Kidney epithelial cell (primary cell): ENCODE results near the gene HSPB1. TPM values are rescaled to one million over a fixed set of nuclear protein-coding genes. Genes with fewer than 3 reads are reported as not detected.

Source experiments
- DNase-seq: peaks from one replicate; pipeline ENCODE4 v3.0.0-alpha.2; 2010; ENCODE audit warnings: low read depth
- H3K27me3 ChIP-seq: 2 replicates; pipeline ENCODE4 v1.6.0; 2011; ENCODE audit warnings: low read length; ENCODE audit not compliant: control insufficient read depth, insufficient read depth
- H3K36me3 ChIP-seq: 2 replicates; pipeline ENCODE4 v1.5.1; 2011; ENCODE audit warnings: low read length; ENCODE audit not compliant: control insufficient read depth, insufficient read depth
- H3K4me3 ChIP-seq: 2 replicates; pipeline ENCODE4 v1.5.1; 2011; ENCODE audit warnings: low read depth, mild to moderate bottlenecking, control low read depth, low read length
- total RNA-seq: library from RNA; depleted of rRNA; stranded (reverse); fragments of >200 nt; gene quantifications from 2 replicates; pipeline ENCODE4 v1.2.3, GENCODE V29; 2015
- TF ChIP-seq, protein P1 (sequence below): IDR thresholded peaks from 2 replicates; pipeline ENCODE4 v1.5.1; 2011; ENCODE audit warnings: mild to moderate bottlenecking, moderate library complexity, low read length, control low read depth, inconsistent platforms; ENCODE audit not compliant: insufficient read depth, poor library complexity, severe bottlenecking

The HSPB1 gene
- total RNA-seq, 1 donor from 2014 or later = 138 TPM

DNA sequence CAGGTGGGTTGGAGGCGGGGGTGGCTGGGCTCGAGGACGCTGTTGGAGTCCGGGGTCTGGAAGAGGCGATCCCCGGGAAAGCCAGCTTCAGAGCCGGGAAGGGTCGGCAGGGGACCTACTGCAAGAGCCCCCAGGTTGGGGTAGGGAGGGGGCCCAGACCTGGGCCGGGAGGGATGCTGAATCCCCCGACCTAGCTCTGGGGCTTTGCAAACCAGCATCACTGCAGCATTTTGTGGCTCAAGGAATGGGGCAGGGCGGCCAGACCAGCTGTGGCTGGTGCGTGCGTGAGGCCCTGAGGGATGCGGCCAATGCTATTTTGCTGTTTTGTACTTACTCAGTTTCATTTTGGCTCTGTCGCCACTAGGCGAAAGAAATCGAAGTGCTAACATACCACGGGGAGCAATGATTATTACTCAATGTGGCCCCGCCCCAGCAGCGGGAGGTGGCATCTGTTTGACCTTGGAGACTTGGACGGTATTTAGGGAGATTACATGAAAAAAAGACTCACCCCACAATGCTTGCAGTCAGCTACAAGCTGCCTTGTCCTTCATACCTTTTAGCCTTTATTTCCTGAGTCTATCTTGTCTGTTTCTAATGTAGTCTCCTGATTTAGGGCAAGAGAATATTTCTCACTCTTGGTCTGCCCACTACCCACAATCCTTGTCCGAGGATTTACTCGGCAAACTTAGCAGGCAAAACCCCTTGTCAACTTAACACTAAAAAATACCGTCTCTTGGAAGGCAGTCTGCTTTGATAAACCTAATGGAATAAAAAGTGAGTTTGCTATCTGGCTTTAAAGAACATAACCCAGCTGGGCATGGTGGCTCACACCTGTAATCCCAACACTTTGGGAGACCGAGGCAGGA lies 16.2 kb downstream of the HSPB1 start:
- no peak for DNase-seq
- Histone ChIP-seq H3K36me3 (no peaks in the 10 kb centered on the region), H3K4me3 (peak overlapping the region; percentile 61), H3K27me3 (no peaks in the 10 kb centered on the region)
- TF ChIP-seq, protein P1, sequence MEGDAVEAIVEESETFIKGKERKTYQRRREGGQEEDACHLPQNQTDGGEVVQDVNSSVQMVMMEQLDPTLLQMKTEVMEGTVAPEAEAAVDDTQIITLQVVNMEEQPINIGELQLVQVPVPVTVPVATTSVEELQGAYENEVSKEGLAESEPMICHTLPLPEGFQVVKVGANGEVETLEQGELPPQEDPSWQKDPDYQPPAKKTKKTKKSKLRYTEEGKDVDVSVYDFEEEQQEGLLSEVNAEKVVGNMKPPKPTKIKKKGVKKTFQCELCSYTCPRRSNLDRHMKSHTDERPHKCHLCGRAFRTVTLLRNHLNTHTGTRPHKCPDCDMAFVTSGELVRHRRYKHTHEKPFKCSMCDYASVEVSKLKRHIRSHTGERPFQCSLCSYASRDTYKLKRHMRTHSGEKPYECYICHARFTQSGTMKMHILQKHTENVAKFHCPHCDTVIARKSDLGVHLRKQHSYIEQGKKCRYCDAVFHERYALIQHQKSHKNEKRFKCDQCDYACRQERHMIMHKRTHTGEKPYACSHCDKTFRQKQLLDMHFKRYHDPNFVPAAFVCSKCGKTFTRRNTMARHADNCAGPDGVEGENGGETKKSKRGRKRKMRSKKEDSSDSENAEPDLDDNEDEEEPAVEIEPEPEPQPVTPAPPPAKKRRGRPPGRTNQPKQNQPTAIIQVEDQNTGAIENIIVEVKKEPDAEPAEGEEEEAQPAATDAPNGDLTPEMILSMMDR = peak; percentile 37

DNA sequence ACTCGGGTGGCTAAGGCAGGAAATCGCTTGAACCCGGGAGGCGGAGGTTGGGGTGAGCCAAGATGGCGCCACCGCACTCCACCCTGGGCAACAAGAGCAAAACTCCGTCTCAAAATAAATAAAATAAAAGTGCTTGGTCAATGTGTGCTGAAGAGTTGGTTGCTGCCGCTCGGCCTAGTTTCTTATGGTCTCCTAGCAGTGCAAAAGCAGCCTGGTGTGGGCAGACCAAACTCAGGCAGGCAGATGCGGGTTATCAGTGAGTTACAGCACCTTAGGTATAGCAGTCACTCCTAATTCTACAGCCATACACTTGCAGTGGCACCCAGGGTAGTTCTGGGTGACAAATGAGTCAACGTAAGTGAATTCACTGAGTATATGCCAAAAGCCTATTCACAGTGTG lies 22.6 kb downstream of the HSPB1 start:
- H3K27me3 ChIP-seq = no peaks in the 10 kb centered on the region
- DNase-seq = no peak
- peaks cover 3% of the 10 kb centered on the region for H3K36me3 ChIP-seq
- TF ChIP-seq, protein P1 = no peak
- H3K4me3 ChIP-seq = no peak overlapping the region

DNA sequence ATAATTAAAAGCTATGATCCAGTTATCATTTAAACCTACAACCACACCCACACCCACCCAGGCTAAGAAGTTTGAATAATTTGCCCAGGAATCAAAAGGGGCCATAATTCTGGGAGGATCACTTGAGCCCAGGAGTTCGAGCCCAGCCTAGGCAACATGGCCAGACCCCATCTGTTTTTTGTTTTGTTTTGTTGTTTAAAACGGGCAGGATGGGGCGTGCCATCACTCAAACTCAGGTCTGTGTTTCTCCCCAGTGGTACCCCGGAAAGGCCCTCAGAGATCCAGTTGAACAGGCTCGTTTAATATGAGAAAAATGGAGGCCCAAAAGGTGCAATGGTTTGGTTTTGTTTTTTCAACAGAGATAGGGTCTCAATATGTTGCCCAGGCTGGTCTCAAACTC lies 23.3 kb downstream of the HSPB1 start:
- Histone ChIP-seq H3K27me3 (no peaks in the 10 kb centered on the region), H3K4me3 (no peak overlapping the region), H3K36me3 (peaks cover 3% of the 10 kb centered on the region)
- TF ChIP-seq, protein P1 = no peak
- DNase-seq = no peak

DNA sequence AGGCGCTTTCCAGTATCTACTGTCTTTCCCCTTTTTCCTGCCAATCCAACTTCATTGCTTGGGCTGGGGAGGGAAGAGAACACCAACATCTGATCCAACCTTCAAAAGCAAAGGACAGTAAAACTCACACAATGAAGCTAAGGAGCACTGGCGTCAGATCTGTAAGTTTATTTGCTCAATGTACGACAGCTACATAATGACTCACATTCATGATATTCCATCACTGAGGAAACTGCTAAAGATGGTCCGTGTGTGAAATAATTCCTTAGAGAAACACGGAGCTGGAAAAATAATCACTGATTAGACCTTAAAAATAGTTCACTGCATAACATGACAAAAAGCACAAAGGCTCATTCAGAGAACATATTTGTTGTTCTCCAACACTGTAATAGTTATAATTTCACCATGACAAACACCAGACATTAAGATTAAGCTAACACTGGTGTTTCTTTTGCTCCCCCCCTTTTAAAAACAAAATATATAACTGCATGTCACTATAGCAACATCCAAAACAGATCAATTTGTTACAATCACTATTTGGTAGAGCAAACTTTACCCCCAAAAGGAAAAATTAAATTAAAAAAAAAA lies 24.3 kb downstream of the HSPB1 start:
- DNase-seq = no peak
- peaks cover 3% of the 10 kb centered on the region for H3K36me3 ChIP-seq
- TF ChIP-seq, protein P1 = no peak
- no peaks in the 10 kb centered on the region for H3K27me3 ChIP-seq
- no peak overlapping the region for H3K4me3 ChIP-seq

DNA sequence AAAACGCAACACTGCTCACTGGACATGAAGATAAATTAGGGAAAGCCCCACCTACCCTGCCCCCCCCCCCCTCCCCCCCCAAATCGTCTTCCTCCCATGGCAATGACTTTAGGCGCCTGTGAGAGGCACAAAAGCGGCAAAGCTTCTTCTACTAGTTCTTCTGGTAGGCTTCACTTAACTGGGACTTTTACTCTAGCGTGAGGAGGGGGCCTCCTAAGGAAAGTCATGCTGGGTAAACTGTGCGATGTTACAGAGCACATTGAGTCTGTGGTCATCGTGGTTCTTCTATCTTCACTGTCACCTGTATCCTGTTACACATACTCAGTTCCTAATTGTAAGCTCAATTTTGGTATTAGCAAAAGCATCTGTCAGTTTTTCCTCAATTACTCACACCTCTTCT lies 25.1 kb downstream of the HSPB1 start:
- no peaks in the 10 kb centered on the region for H3K27me3 ChIP-seq
- DNase-seq = no peak
- TF ChIP-seq, protein P1 = no peak
- peaks cover 3% of the 10 kb centered on the region for H3K36me3 ChIP-seq
- H3K4me3 ChIP-seq = no peak overlapping the region
